Posterior cingulate gyrus (tissue), 11 donors: ENCODE results near the gene DRAXIN.

Experiments
- DNase-seq, 10 donors: peaks; one replicate each; pipeline versions ENCODE4 v3.0.0 to v3.0.0-alpha.2; 2020 to 2021; ENCODE audit warnings: mixed read lengths in 3 of 10
- intact Hi-C: fragments of 100-400 bp; cut with DNase I; formaldehyde crosslinking; loops from one replicate; pipeline ENCODE4 v1.15.1; 2023

Gene DRAXIN

DNA sequence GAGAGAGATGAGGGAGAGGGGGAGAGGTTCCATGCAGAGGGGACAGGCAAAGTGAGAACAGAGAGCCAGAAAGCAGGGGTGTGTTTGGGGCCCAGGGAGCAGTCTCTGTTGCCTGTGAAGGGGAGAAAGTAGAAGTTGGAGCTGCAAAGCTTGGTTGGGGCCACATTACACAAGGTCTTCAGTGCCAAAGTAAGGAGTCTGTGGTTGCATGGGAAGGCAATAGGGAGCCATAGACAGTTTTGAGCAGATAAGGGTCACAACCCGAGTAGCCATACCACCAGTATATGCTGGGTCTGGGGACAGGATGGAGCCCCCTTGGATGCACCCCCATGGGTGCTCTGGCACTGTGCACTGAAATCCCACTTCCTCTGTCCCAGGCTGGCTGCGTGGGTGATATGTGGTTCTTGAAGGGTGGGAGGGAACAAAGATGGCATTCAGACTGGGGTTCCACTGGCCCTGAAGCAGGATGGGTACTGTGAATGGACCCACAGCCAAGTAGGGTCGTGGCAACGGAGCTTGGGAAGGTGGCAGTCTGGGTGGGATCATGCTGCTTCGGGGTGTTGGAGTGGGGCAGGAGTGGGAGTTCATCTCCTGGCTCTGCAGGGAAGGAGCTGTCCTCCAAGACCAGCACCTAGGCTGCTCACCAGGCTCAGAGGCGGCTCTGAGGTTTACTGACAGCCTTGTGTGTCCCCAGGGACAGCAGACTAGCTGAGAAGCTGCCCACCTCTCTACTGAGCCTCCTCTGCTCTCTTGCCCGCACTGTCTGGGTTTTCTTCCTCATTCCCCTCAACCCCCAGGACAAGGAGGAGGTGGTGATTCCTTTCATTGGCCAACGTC, 12.1 kb downstream of the DRAXIN start:
- DNase-seq, result no peak
- intact Hi-C loops, result no loop called here

DNA sequence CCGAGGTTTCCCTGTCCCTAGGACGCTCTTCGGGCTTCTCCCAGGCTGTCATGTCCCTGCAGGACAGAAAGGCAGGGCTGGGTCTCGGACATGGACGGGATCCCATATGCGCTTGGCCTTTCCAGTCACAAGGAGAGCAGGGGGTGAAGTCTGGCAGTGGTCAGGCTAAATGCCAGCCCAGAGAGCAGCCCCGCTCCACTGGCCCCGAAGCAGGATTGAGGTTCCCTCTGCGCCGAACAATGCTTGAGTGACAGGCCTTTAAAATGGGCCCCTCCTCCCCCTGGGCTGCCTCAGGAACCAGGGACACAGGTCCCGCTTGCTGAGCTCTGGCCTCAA, 12.7 kb downstream of the DRAXIN start:
- intact Hi-C loops, result no loop called here
- DNase-seq, result no peak

DNA sequence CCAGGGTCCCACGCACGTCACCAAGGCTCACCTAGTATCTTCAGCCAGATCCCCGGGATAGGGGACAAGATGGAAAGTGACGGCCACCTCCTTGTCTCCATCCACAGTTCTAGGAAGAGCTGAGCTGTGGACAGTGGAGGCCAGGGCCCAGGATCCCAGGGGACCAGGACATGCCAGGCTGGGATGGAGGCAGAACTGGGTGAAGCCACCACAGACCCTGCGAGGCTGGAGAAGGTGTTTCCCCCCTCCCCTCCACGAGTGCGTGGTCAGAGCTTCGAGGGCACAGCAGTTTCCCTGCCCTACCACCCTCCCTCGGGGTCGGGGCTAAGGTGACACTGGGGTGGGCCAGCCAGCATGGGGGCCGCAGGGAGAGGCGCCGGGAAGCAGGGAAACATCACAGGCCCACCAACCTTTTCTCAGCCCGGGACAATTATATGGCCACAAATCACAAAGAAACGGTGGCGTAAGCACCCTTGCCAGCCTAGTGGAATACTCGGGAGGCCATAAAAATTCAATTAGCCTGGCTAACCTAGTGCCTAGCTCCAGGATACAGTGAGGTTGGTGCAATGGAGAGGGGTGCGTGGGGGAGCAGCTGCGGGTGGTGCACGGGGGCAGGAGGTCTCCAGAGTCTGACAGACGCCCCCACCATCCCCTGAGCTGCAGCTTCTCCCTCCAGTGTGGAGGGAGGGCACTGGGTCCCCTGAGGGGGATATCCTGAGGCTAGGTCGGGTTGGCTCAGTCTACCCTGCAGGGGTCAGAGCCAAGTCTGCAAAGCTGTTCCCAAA, 13.4 kb downstream of the DRAXIN start:
- intact Hi-C loops, result no loop called here
- no peak for DNase-seq

DNA sequence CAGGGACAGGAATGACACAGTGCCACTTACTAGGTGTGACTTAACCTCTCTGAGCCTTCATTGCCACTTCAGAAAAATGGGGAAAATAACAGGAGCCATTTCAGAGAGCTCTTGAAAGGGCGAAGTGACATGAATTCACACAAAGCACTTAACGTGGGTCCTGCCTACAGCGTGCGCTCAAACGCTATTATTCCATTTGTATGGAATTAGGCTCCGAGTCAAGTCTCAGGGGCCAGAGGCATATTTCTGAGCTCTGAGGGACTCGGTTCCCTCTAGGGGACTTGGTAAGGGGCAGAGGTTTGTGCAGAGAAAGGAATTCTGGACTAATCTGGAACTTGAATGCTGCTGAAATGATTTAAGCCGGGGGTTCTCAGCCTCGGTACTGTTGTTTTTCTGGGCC, 14.1 kb downstream of the DRAXIN start:
- DNase-seq, result no peak
- intact Hi-C loops, result no loop called here

DNA sequence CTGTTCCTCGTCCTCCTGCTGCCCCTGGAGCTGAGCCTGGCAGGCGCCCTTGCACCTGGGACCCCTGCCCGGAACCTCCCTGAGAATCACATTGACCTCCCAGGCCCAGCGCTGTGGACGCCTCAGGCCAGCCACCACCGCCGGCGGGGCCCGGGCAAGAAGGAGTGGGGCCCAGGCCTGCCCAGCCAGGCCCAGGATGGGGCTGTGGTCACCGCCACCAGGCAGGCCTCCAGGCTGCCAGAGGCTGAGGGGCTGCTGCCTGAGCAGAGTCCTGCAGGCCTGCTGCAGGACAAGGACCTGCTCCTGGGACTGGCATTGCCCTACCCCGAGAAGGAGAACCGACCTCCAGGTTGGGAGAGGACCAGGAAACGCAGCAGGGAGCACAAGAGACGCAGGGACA, 14.8 kb downstream of the DRAXIN start:
- intact Hi-C loops, result no loop called here
- no peak for DNase-seq

DNA sequence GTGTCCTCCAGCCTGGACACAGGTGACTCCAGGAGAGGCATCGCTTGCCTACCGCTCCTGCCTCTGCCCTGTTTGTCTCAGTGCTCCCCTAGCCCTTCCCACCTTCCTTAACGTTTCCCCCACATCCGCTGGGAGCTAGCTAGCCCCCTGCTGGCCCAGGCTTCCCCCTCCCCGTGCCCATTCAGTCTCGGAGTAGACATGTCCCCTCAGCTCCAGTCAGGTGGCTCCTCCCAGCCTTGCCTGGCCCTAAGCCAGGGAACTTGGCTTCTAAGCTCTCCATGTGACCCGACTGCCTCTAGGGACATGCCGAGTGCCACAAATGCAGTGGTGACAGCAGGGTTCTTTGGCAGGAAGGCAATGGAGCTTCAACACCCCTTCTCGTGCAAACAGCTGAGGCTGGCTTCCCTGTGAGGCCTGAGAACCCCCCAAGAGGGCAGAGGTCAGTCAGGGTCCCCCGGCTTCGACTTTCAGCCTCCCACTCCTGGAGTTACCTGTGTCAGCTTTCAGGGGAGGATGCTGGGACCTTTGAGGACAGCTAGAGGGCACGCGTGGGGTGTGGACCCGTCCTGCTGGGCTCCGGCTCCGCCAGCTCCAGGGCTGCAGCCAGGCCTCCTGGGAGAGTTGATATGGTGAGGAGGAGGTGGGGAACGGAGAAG, 16.2 kb downstream of the DRAXIN start:
- peak in 2 of 10 donors; percentile 41 to 75 for DNase-seq
- intact Hi-C loops, result no loop called here

DNA sequence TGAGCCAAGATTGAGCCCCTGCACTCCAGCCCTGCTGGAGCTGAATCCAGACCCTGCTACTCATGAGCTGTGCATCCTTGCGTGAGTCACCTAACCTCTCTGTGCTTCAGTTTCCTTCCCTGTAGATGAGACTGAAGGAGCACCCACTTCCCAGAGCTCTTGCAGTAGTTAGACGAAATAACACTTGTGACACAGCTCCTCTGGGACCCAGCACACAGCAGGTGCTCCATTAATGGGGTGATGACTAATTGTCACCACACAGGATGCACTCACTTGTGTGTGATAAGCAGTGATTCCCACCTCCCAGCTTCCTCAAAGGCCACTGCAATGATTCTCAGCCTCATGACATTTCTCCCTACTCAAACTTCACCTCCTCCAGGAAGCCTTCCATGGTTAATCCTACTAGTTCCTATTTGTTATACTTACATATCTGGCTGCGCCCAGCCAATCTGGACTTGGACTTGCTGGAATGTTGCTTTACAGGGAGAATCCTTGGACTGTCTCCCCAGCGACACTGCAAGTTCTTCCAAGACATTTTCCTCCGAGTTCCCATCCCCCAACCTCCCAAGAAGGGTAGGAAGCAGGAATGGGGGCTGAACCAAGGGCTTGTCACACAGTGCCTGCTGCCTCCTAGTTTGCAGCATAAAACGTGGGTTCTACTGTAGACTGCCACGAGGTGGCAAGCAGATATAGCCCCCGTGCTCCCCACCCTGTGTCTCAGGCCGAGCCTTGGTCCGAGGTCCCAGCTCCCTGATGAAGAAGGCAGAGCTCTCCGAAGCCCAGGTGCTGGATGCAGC, 17.2 kb downstream of the DRAXIN start:
- DNase-seq, result no peak
- intact Hi-C loops, result no loop called here

DNA sequence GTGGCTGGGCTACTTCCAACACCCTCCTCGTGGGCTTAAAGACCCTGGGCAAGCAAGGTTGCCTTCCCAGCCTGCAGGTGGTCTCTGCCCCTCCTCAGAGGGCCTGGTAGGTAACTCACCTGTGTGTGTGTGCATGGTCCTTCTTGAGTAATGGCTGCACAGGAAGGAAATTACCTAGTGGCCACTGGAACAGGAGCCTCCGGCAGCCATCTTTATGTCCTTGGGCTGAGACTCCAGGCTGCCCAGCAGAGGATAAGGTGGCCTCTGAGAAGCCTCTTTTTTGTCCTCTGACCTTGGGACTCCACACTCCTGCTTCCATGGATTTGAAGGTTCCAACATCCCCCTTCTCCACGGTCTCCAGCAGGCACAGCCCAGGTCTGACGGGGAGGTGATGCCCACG, 20.0 kb downstream of the DRAXIN start:
- intact Hi-C loops, result no loop called here
- no peak for DNase-seq

DNA sequence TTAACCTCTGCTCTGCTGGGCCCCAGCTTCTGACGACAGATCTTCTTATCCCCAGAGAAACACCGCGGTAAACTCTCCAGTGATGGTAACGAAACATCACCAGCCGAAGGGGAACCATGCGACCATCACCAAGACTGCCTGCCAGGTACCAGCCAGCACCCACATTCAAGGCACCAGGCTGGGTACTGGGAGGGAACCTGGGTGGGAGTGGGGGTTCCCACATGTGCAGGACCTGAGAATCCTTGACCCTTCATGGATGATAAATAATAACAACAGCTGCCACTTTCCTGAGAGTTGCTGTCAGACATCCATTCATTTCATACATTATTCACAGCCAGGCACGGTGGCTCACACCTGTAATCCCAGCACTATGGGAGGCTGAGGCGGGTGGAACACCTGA, 20.8 kb downstream of the DRAXIN start:
- intact Hi-C loops, result no loop called here
- no peak for DNase-seq

DNA sequence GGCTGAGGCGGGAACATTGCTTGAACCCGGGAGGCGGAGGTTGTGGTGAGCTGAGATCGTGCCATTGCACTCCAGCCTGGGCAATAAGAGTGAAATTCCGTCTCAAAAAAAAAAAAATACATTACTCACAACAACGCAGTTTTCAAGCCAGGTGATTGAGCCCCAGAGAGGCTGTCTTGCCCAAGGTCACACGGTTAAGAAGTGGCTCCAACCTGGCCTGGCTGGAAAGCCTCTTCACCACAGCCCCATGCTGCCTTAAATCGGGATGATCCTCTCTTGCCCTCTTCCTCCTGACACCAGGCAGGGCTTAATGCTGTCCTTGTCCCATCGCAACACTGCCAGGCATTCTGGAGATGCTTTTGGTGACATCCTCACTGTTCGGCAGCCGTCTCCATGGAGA, 21.6 kb downstream of the DRAXIN start:
- no peak for DNase-seq
- intact Hi-C loops, result no loop called here

DNA sequence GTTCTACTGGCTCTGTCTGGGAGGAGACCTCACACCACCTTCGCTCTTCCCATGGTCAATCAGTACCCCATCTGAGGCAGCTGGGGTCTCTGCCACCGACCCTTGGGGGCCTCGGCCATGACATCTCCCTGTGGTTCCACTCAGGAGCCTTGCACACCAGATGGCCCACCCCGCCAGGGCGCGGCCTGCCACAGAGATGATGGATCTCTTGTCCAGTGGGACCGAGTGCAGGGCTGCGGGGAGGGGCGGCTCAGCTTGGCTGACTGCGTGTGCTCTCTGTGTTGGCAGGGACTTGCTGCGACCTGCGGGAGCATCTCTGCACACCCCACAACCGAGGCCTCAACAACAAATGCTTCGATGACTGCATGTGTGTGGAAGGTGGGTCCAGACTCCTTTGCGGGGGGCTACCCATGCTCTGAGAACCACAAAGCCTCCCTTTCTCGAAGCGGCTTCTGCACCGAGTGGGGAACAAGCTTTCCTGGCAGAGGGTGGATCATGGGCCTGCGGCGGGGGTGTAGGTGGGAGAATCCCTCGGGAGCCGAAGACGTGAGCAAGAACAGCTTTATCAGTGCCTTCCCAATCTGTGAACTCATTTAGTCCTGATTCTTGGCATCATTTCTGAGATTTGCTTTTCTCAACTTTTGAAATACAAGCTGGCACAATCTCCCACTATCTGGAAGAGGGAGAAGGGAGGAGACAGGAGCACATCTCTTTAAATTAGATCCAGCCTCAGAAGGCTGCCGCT, 23.5 kb downstream of the DRAXIN start:
- intact Hi-C loops, result no loop called here
- DNase-seq, result peak in 8 of 10 donors; percentile 38 to 94 (median 65)

DNA sequence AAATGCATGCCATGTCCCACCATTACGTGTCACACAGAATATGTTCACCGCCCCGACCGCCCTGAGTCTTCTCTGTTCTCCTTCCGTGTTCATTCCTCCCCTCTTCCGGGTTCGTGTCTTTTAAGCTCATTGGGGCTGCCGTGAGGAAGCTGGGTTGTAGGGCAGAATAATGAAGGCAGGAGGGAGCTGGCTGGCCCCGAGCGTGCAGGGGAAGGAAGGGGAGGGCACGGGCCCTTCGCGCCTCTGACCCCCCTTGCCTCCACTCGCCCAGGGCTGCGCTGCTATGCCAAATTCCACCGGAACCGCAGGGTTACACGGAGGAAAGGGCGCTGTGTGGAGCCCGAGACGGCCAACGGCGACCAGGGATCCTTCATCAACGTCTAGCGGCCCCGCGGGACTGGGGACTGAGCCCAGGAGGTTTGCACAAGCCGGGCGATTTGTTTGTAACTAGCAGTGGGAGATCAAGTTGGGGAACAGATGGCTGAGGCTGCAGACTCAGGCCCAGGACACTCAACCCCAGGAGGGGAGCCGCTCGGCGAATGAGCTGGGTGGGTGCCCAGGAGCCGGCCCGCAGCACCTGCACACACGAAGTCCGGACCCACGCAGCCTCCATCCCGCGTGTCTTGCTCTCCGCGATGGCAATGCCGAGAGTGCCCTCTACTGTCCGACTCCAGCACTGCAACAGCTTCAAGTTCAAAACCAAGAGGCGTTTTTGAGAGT, 28.0 kb downstream of the DRAXIN start:
- peak; percentile 76 to 98 (median 90) for DNase-seq
- intact Hi-C loops, result loop anchor here (1.0 to 2.0 kb wide), 3 partner anchors 37 to 69 kb away; no protein-coding TSS in a partner anchor

DNA sequence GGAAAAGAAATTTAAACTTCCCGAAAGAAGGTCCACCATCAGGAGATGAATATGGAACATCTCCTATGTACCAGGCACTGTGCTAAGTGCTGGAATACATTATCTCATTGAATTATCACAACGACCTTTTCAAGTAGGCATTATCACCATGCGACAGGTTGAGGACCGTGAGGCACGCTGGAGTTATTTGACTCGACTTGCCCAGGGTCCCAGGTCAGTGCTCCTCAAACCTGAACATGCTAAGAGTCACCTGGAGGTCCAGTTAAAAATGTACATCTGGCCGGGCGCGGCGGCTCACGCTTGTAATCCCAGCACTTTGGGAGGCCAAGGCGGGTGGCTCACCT, 28.5 kb downstream of the DRAXIN start:
- intact Hi-C loops, result loop anchor here (1.0 to 2.0 kb wide), 2 partner anchors 37 to 44 kb away; no protein-coding TSS in a partner anchor

DNA sequence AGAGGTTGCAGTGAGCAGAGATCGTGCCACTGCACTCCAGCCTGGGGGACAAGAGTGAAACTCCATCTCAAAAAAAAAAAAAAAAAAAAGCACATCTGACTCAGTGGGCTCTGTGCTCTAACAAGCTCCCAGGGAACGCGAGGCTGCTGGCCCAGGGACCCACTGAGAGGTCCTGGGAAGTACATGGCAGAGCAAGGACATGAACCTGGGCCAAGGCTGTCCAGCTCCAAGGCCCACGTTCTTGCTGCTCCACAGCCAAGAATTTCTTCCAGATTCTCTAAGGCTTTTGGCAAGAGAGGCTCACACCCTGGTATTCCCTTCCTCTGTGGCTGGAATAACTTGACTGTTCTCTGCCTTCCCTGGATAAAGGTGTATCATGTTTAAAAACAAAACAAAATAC, 29.0 kb downstream of the DRAXIN start:
- peak in 2 of 10 donors; percentile 35 to 89 for DNase-seq
- intact Hi-C loops, result loop anchor here (1.0 to 2.0 kb wide), 2 partner anchors 38 to 44 kb away; no protein-coding TSS in a partner anchor

More for the DNA sequence above, 28.5 kb downstream of the DRAXIN start:
- no peak for DNase-seq

DNA sequence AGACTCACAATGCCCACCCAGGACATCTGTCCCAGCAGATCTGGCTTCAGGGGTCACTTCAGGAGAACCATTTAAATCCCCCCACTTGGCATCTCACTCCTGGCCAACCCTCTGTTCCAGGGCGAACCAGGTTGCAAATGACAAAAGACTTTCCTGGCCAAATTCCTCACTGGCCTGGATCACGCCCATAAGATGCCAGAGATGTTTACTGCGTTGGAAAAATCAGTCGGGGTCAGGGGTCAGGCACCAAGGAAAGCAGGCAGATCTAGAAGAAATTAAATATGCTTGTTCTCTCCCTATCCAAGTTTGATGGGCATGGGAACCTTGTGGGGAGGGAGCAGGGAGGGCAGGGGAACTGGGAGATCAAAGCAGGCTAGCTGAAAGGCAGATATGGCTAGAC, 29.8 kb downstream of the DRAXIN start:
- no peak for DNase-seq
- intact Hi-C loops, result loop anchor here (2.0 kb wide), 1 partner anchor 39 kb away; no protein-coding TSS in a partner anchor

DNA sequence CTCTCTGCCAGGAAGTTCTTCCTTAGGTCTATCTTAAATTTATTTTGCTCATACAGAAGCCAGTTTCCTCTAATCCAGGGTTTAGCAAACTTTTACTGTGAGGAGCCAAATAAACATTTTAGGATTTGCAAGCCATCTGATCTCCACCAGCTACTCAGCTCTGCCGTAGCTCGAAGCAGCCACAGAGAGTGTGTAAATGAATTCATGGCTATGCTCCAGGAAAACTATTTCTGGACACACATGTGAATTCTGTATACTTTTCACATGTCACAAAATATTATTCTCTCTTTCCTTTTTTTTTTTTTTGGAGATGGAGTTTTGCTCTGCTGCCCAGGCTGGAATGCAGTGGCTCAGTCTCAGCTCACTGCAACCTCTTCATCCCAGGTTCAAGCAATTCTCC, 31.0 kb downstream of the DRAXIN start:
- intact Hi-C loops, result no loop called here
- DNase-seq, result no peak

DNA sequence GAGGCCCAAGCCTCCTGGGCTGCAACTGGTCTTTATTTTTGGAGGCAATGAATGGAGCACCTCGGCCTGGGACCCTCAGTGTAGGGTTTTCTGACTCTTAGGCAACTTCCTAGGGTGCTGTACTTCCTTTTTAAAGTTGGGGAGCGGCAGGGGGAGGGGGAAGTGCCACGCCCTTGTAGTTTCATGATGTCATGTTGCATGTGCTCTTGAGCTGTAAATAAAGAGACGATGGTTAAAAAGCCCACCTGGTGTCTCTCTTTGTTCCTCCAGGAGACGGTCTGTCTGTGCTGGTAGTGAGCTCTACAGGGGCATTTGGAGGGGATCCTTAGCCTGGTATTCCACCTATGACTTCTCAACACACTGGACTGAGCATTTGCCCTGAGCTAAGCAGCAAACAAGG, 34.1 kb downstream of the DRAXIN start:
- DNase-seq, result no peak
- intact Hi-C loops, result no loop called here

DNA sequence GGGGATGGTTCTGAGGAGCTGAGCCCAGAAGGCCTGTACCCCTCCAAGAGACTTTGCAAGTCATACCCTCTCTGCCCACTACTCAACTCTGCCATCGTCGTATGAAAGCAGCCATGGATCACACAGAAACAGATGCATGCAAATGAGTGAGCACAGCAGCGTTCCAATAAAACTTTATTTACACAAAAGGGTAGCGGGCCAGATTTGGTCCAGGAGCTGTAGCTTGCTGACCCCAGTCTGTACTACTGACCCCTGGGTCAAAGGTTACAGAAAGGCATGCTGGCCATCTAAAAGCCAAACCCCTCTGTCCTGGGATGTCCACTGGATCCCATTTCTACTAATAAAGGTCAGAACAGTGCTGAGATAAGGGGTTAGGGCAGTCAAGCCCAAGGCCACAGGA, 35.6 kb downstream of the DRAXIN start:
- intact Hi-C loops, result no loop called here

More for the DNA sequence above, 35.6 kb downstream of the DRAXIN start:
- no peak for DNase-seq
